Stimulated activated CD8-positive, alpha-beta memory T cell treated with anti-CD3 and anti-CD28 coated beads, Interleukin-15, amount 100 ng/mL, for 24 hours (primary cell): Measurements from ENCODE around the gene SPESP1.
"Not testable (repeated sequence)": the region's sequence is repeated elsewhere in the genome, so short reads cannot be mapped to it uniquely, and the experiment has no call there.

Source experiments
- DNase-seq: peaks from one replicate; pipeline ENCODE4 v3.0.0-alpha.2; 2020; ENCODE audit warnings: low read depth

The SPESP1 gene

DNA sequence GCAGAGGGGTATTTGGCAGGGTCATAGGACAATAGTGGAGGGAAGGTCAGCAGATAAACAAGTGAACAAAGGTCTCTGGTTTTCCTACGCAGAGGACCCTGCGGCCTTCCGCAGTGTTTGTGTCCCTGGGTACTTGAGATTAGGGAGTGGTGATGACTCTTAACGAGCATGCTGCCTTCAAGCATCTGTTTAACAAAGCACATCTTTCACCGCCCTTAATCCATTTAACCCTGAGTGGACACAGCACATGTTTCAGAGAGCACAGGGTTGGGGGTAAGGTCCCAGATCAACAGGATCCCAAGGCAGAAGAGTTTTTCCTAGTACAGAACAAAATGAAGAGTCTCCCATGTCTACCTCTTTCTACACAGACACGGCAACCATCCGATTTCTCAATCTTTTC, 33.4 kb downstream of the SPESP1 start:
- DNase-seq: not testable (repeated sequence)

DNA sequence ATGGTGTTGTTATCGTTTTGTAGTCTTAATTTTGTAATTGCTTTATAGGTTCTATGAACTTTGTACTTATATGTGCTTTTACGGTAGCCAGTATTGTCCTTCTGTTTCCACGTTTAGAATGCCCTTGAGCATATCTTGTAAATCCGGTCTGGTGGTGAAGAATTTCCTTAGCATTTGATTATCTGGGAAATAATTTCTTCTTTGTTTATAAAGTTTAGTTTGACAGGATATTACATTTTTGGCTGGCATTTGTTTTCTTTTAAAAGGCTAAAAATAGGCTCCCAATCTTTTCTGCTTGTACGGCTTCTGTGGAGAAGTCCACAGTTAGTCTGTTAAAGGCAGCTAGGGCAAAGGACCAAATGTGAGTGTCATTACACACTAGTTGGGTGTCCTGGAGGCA, 36.7 kb downstream of the SPESP1 start:
- DNase-seq: no peak

DNA sequence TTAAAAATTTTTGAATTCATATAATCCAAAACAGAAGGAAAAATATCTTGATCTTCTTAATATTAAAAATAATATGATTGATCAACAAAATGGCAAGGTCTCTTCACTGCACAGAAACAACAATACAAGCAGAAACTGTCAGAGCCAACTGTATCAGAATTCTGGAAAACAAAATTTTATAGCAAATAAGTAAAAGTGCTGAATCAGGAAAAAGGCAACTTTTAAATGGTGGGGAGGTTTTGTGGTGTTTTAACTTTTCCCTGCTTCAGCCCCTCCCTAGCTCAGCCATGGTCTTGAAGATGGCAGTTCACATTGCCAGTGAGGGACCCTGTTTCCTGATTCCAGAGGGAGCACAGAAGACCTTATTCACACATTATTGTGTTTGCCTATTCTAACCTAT, 37.6 kb downstream of the SPESP1 start:
- no peak for DNase-seq

DNA sequence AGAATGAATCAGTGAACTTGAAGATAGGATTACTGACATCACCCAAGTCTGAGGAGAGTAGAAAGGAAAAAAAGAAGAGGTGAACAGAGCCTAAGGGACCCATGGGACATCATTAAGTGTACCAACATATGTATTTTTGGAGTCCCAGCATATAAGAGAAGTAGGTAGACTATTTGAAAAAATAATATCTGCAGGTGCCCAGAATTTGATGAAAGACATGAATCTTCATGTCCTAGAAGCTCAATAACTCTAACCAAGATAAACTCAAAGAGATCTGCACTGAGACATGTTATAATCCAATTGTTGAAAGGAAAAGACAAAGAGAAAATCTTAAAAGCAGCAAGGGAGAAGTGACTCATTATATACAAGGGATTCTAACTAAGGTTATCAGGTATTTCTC, 39.0 kb downstream of the SPESP1 start:
- DNase-seq: no peak

DNA sequence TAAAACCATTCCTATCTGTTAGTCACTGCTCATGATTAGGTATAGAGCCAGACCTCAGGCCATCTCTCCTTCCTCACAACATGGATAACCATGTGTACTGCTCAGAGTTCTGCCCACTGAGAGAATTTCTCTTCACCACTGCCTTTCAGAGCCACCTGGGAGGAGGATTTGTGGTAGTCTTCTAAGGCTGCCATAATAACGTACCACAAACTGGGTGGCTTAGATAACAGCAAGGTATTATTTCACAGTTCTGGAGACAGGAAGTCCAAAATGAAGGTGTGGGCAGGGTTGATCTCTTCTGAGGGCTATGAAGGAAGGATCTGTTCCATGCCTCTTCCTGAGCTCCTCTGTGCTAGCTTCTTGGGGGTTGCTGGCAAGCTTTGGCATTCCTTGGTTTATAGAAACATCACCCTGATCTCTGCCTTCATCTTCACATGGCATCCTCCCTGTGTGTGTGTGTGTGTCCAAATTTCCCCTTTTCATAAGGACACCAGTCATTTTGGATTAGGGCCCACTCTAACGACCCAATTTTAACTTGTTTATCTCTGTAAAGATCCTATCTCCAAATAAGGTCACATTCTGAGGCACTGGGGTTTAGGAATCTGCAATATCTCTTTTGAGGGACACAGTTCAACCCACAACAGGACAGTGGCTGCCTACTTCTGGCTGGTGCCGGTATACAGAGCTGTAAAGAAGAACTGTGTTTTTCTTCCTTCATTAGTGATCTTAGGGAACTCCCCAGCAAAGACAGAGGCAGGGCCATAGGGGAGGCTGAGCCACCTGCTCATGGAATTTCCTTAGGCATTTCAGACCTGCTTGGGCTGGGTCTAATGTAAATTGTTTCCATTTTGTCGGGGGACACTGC, 42.1 kb downstream of the SPESP1 start:
- DNase-seq: no peak

DNA sequence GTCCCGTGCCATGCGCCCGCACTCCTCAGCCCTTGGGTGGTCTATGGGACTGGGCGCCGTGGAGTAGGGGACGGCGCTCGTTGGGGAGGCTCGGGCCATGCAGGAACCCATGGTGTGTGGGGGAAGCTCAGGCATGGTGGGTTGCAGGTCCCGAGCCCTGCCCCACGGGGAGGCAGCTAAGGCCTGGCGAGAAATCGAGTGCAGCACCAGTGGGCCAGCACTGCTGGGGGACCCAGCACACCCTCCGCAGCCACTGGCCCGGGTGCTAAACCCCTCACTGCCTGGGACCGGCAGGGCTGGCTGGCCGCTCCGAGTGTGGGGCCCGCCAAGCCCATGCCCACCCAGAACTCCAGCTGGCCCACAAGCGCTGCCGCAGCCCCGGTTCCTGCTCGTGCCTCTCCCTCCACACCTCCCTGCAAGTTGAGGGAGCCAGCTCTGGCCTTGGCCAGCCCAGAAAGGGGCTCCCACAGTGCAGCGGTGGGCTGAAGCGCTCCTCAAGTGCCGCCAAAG, 45.4 kb downstream of the SPESP1 start:
- DNase-seq: not testable (repeated sequence)

DNA sequence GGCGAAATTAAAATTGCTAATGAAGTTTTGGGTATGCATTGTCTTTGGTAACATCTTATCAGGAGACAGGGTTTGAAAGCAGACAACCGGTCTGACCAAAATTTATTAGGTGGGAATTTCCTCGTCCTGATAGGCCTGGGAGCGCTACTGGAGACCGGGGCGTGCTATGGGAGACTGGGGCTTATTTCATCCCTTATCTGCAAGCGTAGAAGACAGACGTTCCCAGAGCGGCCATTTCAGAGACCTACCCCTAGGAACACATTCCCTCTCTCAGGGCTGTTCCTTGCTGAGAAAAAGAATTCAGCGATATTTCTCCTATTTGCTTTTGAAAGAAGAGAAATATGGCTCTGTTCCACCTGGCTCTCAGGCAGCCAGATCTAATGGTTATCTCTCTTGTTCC, 47.1 kb downstream of the SPESP1 start:
- DNase-seq: not testable (repeated sequence)

DNA sequence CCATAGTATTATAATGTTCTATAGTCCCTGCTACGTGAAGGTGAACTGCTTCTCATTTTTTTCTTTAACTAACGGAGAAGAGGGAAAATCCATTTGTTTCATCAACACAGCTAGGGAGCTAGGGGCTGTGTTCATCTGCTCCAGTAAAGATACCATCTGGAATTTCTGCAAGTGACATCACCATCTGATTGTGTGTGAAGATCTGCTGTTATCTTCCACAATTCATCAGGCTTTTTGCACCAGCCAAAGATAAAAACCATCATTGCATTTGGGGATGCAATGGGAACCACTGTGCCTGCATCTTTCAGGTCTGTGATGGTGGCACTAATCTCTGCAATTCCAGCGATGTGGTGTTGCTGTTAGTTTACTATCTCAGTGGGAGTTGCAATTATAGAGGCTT, 48.7 kb downstream of the SPESP1 start:
- DNase-seq: no peak

DNA sequence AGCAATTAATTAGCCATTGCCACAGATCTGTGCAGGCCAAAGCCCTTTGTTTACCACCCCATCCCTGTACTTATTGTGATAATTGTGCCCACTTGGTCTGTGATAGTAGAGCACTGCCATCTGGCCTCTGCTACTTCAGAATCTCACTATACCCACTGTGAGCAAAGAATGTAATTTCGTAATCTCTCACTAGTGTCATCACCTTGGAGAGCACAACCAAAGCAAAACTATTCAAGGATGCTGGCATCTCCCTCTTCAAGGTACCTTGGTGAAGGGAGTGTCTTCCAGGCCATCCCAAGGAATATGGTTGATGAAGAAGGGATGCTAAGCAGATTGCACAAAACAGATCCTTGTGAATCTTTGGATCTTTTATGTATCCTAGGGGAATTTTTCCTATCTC, 49.5 kb downstream of the SPESP1 start:
- no peak for DNase-seq

DNA sequence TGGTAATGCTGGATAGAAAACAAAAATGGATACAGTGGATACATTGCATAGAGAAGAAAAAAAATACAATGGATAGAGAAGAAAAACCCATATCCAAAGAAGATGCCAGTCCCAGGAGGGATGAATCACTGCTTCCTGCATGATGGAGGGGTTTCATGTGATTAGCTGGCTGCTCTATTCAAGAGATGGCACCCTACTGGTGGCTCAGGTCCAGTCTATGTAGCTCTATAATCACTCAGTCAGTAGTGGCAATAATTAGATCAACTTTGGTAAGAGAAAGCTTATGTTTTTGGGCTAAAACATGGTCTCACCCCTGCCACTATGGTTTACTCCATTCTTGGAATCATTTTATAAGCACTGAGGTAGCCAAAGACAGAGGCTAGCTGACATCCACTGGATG, 50.5 kb downstream of the SPESP1 start:
- DNase-seq: no peak

DNA sequence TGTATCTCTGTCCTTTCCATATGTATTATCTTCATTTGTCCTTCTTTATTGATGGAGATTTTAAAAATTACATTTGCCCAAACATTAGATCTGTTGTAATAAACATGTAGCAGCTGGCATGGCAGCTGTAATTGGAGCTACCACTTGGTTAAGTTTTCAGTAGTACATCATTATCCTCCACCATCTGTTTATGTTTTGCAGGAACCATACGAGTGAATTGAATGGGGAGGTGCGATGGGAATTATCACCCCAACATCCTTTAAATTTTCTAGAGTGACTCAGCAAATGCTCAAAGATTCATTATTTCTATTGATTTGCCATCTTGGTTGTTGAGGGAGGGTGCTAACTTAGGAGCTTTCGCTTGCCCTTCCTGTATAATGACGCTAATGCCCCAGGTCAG, 51.6 kb downstream of the SPESP1 start:
- no peak for DNase-seq

DNA sequence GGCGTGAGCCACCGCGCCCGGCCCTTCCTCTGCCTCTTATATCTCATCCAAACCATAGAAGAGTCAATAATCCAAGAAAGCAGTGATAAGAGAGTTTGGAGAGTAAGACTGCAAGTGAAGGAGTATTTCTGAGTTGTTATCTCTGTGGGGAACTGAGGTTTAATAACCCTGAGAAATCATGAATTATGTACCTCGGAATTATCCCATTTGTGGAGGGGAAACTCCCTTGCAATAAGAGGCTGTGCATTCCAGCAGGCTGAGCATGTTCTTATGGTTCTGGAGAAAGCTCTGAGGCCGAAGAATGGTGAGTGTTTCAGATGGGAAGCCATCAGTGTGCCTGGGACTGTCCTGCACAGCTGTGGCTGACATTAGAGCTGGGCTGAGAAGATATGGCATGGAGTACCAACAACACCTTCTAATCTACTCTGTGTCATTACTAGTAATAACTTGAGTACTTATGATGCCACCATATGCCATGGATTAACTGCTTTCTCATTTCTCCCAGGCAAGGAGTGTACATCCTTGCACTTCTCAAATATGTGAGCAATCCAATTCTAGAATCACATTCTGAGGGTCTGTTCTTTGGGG, 52.7 kb downstream of the SPESP1 start:
- no peak for DNase-seq

DNA sequence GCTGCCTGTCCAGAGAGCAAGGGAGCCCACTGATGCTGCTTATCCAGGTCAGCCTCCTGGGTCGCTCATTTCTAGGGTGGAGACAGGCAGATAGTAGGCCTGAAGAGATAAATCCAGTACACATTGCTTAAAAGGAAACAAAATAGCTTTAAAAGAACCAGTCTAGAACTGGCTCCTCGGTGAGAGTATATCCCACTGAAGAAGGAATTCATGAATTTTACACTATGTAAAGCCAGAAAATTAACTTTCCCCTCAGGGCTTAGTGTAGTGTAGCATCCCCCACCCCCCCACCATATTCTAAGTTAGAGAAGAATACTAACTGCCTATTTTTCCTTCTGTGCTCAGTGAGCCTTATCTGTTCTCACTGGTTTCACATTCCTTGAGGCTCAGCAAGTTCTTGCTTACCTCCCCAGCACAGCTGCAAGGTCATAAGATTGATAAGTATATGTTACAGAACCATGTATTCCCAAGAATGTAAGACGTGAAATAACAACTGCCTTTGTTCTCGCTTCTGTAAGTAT, 53.7 kb downstream of the SPESP1 start:
- no peak for DNase-seq

DNA sequence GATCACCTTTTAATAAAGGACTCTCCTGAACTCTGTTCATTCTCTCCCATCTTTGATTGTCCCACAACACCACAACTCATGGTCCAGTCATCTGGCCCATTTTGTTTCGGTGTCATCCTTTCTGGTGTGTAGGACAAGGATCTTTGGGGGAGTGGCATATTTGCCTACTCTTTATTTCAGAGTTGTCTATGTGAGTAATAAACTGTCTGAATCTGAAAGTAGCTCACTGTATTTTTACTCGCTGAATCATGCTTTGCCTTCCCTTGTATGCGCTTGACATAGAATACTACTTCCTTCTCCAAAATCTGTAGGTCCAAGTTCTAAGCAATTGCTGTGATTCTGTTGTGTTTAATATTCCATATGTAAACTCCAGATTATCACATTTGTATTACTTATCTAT, 54.3 kb downstream of the SPESP1 start:
- DNase-seq: no peak

DNA sequence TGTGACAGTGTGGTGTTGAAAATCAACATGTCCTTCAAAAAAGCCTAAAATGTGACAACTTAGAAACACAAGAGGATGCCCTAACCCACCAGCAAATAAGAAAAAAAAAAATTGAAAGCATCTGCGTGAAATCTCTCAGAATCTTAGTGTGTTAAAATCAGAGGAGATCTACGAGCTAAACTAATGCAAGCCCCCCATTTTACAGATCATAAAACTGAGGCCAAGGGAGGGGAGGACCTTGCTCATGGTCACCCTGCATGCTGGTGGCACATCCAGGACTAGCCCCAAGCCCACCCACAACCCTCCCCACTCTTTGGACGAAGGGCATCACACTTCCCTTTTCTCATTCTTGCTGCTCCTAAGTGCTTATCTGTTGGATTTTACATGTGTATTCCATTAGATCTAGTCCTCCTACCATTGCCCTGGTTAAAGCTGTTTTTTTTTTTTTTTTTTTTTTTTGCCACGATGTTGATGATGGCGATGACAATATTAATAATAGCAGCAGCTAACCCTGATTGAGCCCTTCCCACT, 55.1 kb downstream of the SPESP1 start:
- no peak for DNase-seq

DNA sequence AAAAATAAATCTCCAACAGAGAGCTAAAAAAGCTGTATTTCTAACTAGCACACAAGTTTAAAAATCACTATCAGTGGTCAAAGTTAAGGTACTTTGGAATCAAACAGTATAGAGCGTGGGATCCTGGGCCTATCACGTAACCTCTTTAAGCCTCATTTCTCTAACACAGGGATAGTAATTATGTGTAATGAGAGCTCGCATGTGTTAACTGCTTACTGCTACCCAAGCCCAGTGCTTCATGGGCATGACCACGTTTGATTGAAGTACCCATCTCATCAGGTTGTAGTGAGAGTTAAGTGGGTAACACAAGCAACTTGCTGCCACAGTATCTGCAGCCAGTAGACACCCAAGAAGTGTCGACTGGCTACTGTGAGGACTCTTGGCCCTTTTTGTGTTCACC, 56.0 kb downstream of the SPESP1 start:
- no peak for DNase-seq

DNA sequence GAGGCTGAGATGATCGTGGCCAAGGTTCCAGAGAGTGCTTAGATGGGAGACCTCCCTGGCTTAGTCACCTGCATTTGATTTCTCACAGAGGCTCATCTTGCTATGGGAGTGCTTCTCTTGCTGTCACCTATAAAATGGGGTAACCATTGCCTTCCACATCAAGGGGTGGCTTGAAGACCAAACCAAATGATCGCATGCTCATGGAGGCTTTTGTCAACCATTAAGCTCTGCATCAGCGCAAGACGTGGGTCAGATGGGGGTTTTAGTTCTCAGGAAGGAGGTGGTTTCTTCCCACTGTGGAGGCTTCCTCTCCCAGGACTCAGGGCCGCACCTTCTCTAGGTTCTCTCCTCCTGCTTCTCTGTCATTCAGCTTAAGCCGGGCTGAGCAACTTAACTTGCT, 56.8 kb downstream of the SPESP1 start:
- DNase-seq: no peak

DNA sequence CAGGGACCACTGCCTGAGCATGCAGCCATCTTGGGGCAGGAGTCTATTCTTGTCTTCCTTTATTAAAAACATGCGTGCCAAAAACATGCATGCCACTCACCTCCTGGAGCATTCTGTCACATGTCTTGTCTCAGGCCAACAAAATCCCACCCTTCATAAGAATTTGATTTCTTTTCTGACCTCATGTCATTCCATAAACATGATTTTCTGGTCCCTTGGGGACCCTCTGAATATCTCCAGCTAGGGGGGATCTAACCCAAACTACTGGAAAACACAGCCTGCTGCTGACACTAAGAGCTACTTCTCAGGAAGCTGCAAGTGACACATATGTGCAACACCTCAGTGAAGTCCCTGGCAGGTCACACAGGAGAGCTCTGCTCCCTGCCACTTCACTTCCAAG, 57.4 kb downstream of the SPESP1 start:
- no peak for DNase-seq

DNA sequence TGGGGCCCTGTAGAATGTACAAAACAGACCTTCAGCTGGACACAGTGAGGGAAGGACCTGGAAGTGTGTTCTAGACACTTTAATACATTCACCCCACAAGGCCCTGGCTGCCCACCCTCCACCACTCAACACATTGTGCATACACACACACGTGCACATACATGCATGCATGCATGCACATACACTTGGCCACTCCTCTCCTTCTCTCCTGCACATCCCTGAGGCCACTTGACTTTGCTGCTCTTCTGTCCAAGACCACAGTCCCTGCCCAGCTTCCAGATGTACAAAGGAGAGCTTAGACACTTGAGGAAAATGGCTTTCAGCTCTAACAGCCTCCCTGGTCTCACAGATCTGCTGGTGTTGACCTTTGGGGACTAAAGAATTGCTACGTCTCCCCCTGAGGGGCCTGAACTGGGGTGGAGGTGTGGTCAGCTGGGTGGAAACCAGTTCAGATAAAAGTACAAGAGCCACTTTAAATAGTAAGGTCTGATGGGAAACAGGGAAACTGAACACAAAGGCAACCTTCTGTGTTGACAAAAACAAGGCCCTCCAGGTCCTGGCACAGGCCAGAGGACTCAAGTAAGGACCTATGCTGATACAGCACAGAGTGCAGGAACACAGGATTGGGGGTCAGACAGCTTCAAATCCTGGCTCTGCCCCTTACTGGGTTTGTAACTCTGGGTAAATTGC, 59.4 kb downstream of the SPESP1 start:
- DNase-seq: no peak

DNA sequence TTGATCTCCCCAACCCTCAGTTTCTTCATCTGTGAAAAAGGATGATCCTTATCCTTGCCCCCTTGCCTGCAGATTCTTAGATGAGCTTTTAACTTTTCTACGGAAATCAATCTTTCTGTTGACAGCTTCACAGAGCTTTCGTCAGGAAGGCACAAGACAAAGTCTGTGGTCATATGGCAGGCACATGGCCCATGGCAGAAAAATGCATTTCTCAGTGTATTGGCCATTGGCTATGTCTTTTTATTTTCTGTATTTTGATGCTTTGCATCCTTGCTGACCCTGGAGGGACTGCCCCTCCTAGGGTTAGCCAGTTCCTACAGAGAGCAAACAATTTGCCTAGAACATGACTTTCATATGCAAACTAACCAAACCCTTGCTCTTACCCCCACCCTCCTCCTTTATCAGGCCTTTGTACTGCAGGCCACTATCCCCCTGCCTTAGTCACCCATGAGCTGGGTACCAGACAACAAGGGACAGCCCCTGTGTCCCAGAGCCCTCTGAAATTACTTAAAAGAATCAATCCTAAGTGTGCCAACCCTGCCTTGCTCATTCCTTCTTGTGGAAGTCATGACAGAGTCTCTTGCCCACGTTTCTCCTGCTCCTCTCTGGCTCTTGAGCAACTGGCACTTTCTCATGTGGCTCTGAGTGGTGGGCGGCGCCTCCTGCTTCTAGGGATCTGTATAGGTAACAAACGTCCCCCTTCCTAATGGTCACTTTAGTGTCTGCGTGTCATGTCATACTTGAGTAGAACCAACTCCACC, 60.1 kb downstream of the SPESP1 start:
- no peak for DNase-seq

DNA sequence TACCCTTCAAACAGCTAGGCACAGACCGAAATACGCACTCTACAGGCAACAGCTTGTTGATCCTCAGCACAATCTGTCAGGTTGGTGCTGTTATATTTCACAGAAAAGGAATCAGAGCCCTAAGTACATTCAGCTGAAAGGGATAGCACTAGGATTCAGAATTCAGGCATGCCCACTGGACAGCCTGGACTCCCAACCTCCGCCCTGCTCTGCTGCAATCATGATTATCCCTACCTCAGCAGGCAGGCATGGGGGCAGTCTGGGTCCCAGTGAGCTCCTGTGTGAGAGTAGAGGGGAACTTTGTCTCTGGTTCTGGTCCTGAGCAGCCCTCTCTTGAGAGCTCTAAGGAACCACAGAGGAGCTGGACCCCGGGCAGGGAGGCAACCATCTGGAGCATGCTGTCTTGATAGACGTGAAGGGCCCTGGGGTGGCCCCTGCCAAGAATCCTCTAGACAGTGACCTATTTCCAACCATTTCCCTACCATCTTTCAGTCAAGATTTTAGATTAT, 60.7 kb downstream of the SPESP1 start:
- no peak for DNase-seq

DNA sequence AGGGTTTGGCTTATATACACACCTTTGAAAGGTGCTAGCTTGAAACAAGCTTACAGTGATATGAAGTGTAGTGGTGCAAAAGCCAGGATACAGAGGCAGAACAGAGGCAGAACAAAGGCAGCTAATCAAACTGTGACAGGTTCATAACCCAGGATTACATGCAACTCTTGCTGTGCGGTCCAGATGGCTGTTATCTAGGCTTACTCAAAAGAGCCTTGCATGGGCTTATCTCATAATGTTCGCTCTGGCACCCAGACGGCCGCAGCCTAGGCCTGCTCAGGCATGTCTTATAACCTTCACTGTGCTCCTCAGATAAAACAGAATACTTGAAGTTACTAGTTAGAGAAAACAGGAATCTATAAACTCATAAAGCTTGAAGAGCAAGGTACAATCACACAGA, 61.4 kb downstream of the SPESP1 start:
- no peak for DNase-seq
